Measurements from ENCODE around the gene ATIC. TPM values are rescaled to one million over a fixed set of nuclear protein-coding genes. Genes with fewer than 3 reads are reported as not detected.

ATIC gene
- polyA plus RNA-seq, 2 of the 4 experiments (the other 2 are of a cell fraction), result 298 to 328 TPM

- Histone ChIP-seq H3K27ac (no peak overlapping the region), H3K9me3 (no peaks in the 10 kb centered on the region), H3K4me1 (peaks cover 30% of the 10 kb centered on the region), H3K4me2 (no peak overlapping the region), H3K4me3 (no peak overlapping the region)
- ATAC-seq, result no peak
- WGBS (ENCODE audit: missing lambda C conversion rate), result 70% methylated on average over 3 of the region's 3 CpGs
- CTCF ChIA-PET, result interaction anchor here (2.2 kb wide), 1 partner anchor 20 kb away, joined by 6 read pairs; no protein-coding TSS in a partner anchor
- no peak for FAIRE-seq
- TF ChIP-seq TFCP2L1 (CRISPR knock-in tag; IDR thresholded peaks at IDR 0.05) (no peak), HOXB5 (CRISPR knock-in tag; IDR thresholded peaks at IDR 0.05) (no peak), RAD21 (conservative IDR thresholded peaks at IDR 0.05 in 1 of 2, IDR thresholded peaks at IDR 0.05 in 1 of 2) (no peak), SREBF2 (IDR thresholded peaks at IDR 0.05) (no peak), ATOH8 (CRISPR knock-in tag; IDR thresholded peaks at IDR 0.05; ENCODE audit: low read depth) (no peak)
- TF ChIP-seq, protein P1, sequence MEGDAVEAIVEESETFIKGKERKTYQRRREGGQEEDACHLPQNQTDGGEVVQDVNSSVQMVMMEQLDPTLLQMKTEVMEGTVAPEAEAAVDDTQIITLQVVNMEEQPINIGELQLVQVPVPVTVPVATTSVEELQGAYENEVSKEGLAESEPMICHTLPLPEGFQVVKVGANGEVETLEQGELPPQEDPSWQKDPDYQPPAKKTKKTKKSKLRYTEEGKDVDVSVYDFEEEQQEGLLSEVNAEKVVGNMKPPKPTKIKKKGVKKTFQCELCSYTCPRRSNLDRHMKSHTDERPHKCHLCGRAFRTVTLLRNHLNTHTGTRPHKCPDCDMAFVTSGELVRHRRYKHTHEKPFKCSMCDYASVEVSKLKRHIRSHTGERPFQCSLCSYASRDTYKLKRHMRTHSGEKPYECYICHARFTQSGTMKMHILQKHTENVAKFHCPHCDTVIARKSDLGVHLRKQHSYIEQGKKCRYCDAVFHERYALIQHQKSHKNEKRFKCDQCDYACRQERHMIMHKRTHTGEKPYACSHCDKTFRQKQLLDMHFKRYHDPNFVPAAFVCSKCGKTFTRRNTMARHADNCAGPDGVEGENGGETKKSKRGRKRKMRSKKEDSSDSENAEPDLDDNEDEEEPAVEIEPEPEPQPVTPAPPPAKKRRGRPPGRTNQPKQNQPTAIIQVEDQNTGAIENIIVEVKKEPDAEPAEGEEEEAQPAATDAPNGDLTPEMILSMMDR (IDR thresholded peaks at IDR 0.05), result no peak
- POLR2A ChIA-PET, result no interaction called here
- DNase-seq (ENCODE audit: low read depth in 1 of 2, low spot score in 1 of 2), result no peak
Measured at GRCh38 chr2:215399067-215399716, 87.3 kb downstream of the ATIC start.

Other genes starting within 250 kb of the ATIC start
- gene ABCA12, start 173.4 kb upstream of the ATIC start, polyA plus RNA-seq (2011; rRNA removed), result 1.1 TPM in 2 replicates
- 0.32 to 0.51 TPM (median 0.38 TPM) in 3 replicates for gene ABCA12, start 173.4 kb upstream of the ATIC start, polyA plus RNA-seq (2017; fragmentation: RNase III; extraction: RNeasy Plus Mini Kit Qiagen cat#74134 plus additional on column Dnase treatment)
- gene FN1, start 124.0 kb downstream of the ATIC start, polyA plus RNA-seq (2011; rRNA removed), result 500 and 982 TPM in 2 replicates
- 157 to 223 TPM (median 203 TPM) in 3 replicates for gene FN1, start 124.0 kb downstream of the ATIC start, polyA plus RNA-seq (2017; fragmentation: RNase III; extraction: RNeasy Plus Mini Kit Qiagen cat#74134 plus additional on column Dnase treatment)

All from A549 (cell line).